ENCODE results near the gene SPDL1. TPM values are rescaled to one million over a fixed set of nuclear protein-coding genes. Genes with fewer than 3 reads are reported as not detected.

The SPDL1 gene
- total and polyA plus RNA-seq, 2 donors (not counting 1 experiment from before 2014, with no cell fraction given), result 4.1 to 17.9 TPM

GRCh38 chr5:169650701-169651331 is 67.2 kb downstream of the SPDL1 start:
- POLR2A ChIA-PET, result interaction anchor here (0.6 kb wide), 1 partner anchor 57 kb away, joined by 3 read pairs; no protein-coding TSS in a partner anchor
- peak overlapping the region; percentile 45 to 76 for H3K27ac ChIP-seq (ENCODE audit: low read length in 2 of 2)
- H3K4me1 ChIP-seq (ENCODE audit: control insufficient read depth in 2 of 2, insufficient read depth in 2 of 2, low read length in 2 of 2), result peaks cover 57 to 76% of the 10 kb centered on the region in 2 donors
- Mint-ChIP-seq H3K9me3 (ENCODE audit: insufficient read depth) (no peaks in the 10 kb centered on the region), H3K27me3 (no peaks in the 10 kb centered on the region), H3K27ac (peak overlapping the region; percentile 91), H3K4me1 (peaks cover 97% of the 10 kb centered on the region), H3K4me3 (peak overlapping the region; percentile 82)
- no peaks in the 10 kb centered on the region for H3K9me3 ChIP-seq (ENCODE audit: control extremely low read depth in 1 of 3, control insufficient read depth in 2 of 3, insufficient read depth in 1 of 3, low read length in 2 of 3)
- CTCF ChIA-PET, result no interaction called here
- peaks cover 100% of the 10 kb centered on the region for H4K20me1 ChIP-seq (ENCODE audit: control insufficient read depth, insufficient read depth, low read length, poor library complexity, severe bottlenecking)
- no peaks in the 10 kb centered on the region for H3K27me3 ChIP-seq (replicated peaks in 1 of 4; ENCODE audit: control extremely low read depth in 1 of 4, control insufficient read depth in 3 of 4, insufficient read depth in 4 of 4, low read length in 3 of 4)
- H3K4me2 ChIP-seq (replicated peaks; ENCODE audit: low read depth, low read length, poor library complexity, severe bottlenecking), result peak overlapping the region; percentile 44
- no peak overlapping the region for H2AFZ ChIP-seq (ENCODE audit: insufficient read depth, low read depth, low read length, poor library complexity, severe bottlenecking)
- intact Hi-C loops (cut with micrococcal nuclease), result no loop called here
- WGBS (ENCODE audit: insufficient coverage), result 20% methylated on average over 3 of the region's 5 CpGs
- H3K9ac ChIP-seq (ENCODE audit: low read length), result peak overlapping the region; percentile 12
- DNase-seq, result no peak
- peak overlapping the region in 1 of 5 experiments; percentile 10 for H3K4me3 ChIP-seq (ENCODE audit: control extremely low read depth in 1 of 5, extremely low read depth in 1 of 5, insufficient read depth in 1 of 5, low read depth in 2 of 5, low read length in 4 of 5)
- TF ChIP-seq, protein P1, sequence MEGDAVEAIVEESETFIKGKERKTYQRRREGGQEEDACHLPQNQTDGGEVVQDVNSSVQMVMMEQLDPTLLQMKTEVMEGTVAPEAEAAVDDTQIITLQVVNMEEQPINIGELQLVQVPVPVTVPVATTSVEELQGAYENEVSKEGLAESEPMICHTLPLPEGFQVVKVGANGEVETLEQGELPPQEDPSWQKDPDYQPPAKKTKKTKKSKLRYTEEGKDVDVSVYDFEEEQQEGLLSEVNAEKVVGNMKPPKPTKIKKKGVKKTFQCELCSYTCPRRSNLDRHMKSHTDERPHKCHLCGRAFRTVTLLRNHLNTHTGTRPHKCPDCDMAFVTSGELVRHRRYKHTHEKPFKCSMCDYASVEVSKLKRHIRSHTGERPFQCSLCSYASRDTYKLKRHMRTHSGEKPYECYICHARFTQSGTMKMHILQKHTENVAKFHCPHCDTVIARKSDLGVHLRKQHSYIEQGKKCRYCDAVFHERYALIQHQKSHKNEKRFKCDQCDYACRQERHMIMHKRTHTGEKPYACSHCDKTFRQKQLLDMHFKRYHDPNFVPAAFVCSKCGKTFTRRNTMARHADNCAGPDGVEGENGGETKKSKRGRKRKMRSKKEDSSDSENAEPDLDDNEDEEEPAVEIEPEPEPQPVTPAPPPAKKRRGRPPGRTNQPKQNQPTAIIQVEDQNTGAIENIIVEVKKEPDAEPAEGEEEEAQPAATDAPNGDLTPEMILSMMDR (IDR thresholded peaks at IDR 0.05), result no peak
- no peak for TF ChIP-seq EZH2 (IDR thresholded peaks at IDR 0.05; ENCODE audit: borderline replicate concordance, insufficient read depth, low read depth, low read length, poor library complexity, severe bottlenecking)
- H3K79me2 ChIP-seq (ENCODE audit: control insufficient read depth, insufficient read depth, low read length), result peaks cover 100% of the 10 kb centered on the region
- H3K36me3 ChIP-seq (replicated peaks in 1 of 2; ENCODE audit: control extremely low read depth in 1 of 2, control insufficient read depth in 1 of 2, extremely low read depth in 1 of 2, insufficient read depth in 2 of 2, low read length in 1 of 2), result peaks cover 0 to 36% of the 10 kb centered on the region in 2 experiments
- ATAC-seq (ENCODE audit: low read depth), result peak; percentile 42

- H3K4me3 ChIP-seq (ENCODE audit: control extremely low read depth in 1 of 5, extremely low read depth in 1 of 5, insufficient read depth in 1 of 5, low read depth in 2 of 5, low read length in 4 of 5), result no peak overlapping the region
- H3K9ac ChIP-seq (ENCODE audit: low read length), result peak overlapping the region; percentile 12
- WGBS (ENCODE audit: insufficient coverage), result 79% methylated on average over 5 of the region's 5 CpGs
- H3K4me2 ChIP-seq (replicated peaks; ENCODE audit: low read depth, low read length, poor library complexity, severe bottlenecking), result peak overlapping the region; percentile 44
- H3K4me3 Mint-ChIP-seq, result peak overlapping the region; percentile 82
- H3K79me2 ChIP-seq (ENCODE audit: control insufficient read depth, insufficient read depth, low read length), result peaks cover 100% of the 10 kb centered on the region
- ATAC-seq (ENCODE audit: low read depth), result no peak
- peaks cover 0 to 44% of the 10 kb centered on the region in 2 experiments for H3K36me3 ChIP-seq (replicated peaks in 1 of 2; ENCODE audit: control extremely low read depth in 1 of 2, control insufficient read depth in 1 of 2, extremely low read depth in 1 of 2, insufficient read depth in 2 of 2, low read length in 1 of 2)
- intact Hi-C loops (cut with micrococcal nuclease), result no loop called here
- H3K27me3 ChIP-seq (replicated peaks in 1 of 4; ENCODE audit: control extremely low read depth in 1 of 4, control insufficient read depth in 3 of 4, insufficient read depth in 4 of 4, low read length in 3 of 4), result no peaks in the 10 kb centered on the region
- peak overlapping the region; percentile 91 for H3K27ac Mint-ChIP-seq
- H3K27ac ChIP-seq (ENCODE audit: low read length in 2 of 2), result peak overlapping the region in 1 of 2 donors; percentile 76
- H3K4me1 Mint-ChIP-seq, result peaks cover 97% of the 10 kb centered on the region
- ChIA-PET POLR2A (no interaction called here), CTCF (no interaction called here)
- H2AFZ ChIP-seq (ENCODE audit: insufficient read depth, low read depth, low read length, poor library complexity, severe bottlenecking), result no peak overlapping the region
- H3K9me3 ChIP-seq (ENCODE audit: control extremely low read depth in 1 of 3, control insufficient read depth in 2 of 3, insufficient read depth in 1 of 3, low read length in 2 of 3), result no peaks in the 10 kb centered on the region
- peaks cover 99% of the 10 kb centered on the region for H4K20me1 ChIP-seq (ENCODE audit: control insufficient read depth, insufficient read depth, low read length, poor library complexity, severe bottlenecking)
- DNase-seq, result no peak
- no peaks in the 10 kb centered on the region for H3K27me3 Mint-ChIP-seq
- TF ChIP-seq EZH2 (IDR thresholded peaks at IDR 0.05; ENCODE audit: borderline replicate concordance, insufficient read depth, low read depth, low read length, poor library complexity, severe bottlenecking), result no peak
- TF ChIP-seq, protein P1 (IDR thresholded peaks at IDR 0.05), result no peak
- H3K4me1 ChIP-seq (ENCODE audit: control insufficient read depth in 2 of 2, insufficient read depth in 2 of 2, low read length in 2 of 2), result peaks cover 51 to 77% of the 10 kb centered on the region in 2 donors
- H3K9me3 Mint-ChIP-seq (ENCODE audit: insufficient read depth), result no peaks in the 10 kb centered on the region
Observed at GRCh38 chr5:169651526-169651925, 68.0 kb downstream of the SPDL1 start.

Data from B cell (primary cell).